ENCODE data around the gene HSD17B1. TPM values are rescaled to one million over a fixed set of nuclear protein-coding genes. Genes with fewer than 3 reads are reported as not detected.

The HSD17B1 gene
- total and polyA plus RNA-seq, 2 of the 13 experiments (the other 11 are each of a cell fraction or from before 2014, with no cell fraction given), result 0.54 to 0.93 TPM

GRCh38 chr17:42561897-42562387 lies 9.2 kb downstream of the HSD17B1 start, which contains the start of gene COASY (continued):
- TF ChIP-seq NFYC (CRISPR knock-in tag; IDR thresholded peaks at IDR 0.05) (no peak; the same call in 1 of the 2 replicates), FOXM1 (CRISPR knock-in tag; IDR thresholded peaks at IDR 0.05) (no peak), TEAD3 (CRISPR knock-in tag; optimal IDR thresholded peaks at IDR 0.05; ENCODE audit: borderline replicate concordance) (peak; percentile 79), ATRX (CRISPR knock-in tag; IDR thresholded peaks at IDR 0.05; ENCODE audit: borderline replicate concordance) (no peak; the same call in 1 of the 2 replicates), KLF15 (CRISPR knock-in tag; IDR thresholded peaks at IDR 0.05; ENCODE audit: borderline replicate concordance) (no peak), ZNF782 (CRISPR knock-in tag; IDR thresholded peaks at IDR 0.05; ENCODE audit: borderline replicate concordance) (no peak; the same call in 1 of the 2 replicates), PREB (CRISPR knock-in tag; IDR thresholded peaks at IDR 0.05) (no peak), CEBPB (IDR thresholded peaks at IDR 0.05; ENCODE audit: borderline replicate concordance, low read depth, low read length) (peak; percentile 32; the same call in 1 of the 2 replicates), SP4 (CRISPR knock-in tag; IDR thresholded peaks at IDR 0.05) (no peak; the same call in none of the 2 replicates), IRX3 (CRISPR knock-in tag; IDR thresholded peaks at IDR 0.05; ENCODE audit: borderline replicate concordance, low read depth) (no peak), PLRG1 (conservative IDR thresholded peaks at IDR 0.05) (no peak), KAT7 (CRISPR knock-in tag; IDR thresholded peaks at IDR 0.05; ENCODE audit: borderline replicate concordance) (peak; percentile 63; the same call in 1 of the 2 replicates), ETV6 (CRISPR knock-in tag; conservative IDR thresholded peaks at IDR 0.05) (peak; percentile 49), EEA1 (CRISPR knock-in tag; IDR thresholded peaks at IDR 0.05; ENCODE audit: borderline replicate concordance) (peak; percentile 64), ZNF225 (CRISPR knock-in tag; IDR thresholded peaks at IDR 0.05) (no peak; the same call in 1 of the 2 replicates), FOSL1 (CRISPR knock-in tag; IDR thresholded peaks at IDR 0.05; ENCODE audit: borderline replicate concordance) (no peak), DBP (CRISPR knock-in tag; IDR thresholded peaks at IDR 0.05; ENCODE audit: not compliant biosample characterization) (no peak)
- TF ChIP-seq, protein P1, sequence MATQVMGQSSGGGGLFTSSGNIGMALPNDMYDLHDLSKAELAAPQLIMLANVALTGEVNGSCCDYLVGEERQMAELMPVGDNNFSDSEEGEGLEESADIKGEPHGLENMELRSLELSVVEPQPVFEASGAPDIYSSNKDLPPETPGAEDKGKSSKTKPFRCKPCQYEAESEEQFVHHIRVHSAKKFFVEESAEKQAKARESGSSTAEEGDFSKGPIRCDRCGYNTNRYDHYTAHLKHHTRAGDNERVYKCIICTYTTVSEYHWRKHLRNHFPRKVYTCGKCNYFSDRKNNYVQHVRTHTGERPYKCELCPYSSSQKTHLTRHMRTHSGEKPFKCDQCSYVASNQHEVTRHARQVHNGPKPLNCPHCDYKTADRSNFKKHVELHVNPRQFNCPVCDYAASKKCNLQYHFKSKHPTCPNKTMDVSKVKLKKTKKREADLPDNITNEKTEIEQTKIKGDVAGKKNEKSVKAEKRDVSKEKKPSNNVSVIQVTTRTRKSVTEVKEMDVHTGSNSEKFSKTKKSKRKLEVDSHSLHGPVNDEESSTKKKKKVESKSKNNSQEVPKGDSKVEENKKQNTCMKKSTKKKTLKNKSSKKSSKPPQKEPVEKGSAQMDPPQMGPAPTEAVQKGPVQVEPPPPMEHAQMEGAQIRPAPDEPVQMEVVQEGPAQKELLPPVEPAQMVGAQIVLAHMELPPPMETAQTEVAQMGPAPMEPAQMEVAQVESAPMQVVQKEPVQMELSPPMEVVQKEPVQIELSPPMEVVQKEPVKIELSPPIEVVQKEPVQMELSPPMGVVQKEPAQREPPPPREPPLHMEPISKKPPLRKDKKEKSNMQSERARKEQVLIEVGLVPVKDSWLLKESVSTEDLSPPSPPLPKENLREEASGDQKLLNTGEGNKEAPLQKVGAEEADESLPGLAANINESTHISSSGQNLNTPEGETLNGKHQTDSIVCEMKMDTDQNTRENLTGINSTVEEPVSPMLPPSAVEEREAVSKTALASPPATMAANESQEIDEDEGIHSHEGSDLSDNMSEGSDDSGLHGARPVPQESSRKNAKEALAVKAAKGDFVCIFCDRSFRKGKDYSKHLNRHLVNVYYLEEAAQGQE (IDR thresholded peaks at IDR 0.05; ENCODE audit: borderline replicate concordance in 1 of 2, low read depth in 1 of 2, low read length in 2 of 2), result peak in 1 of 2 experiments; percentile 72; a peak in 2 of 4 replicates
- TF ChIP-seq, protein P2, sequence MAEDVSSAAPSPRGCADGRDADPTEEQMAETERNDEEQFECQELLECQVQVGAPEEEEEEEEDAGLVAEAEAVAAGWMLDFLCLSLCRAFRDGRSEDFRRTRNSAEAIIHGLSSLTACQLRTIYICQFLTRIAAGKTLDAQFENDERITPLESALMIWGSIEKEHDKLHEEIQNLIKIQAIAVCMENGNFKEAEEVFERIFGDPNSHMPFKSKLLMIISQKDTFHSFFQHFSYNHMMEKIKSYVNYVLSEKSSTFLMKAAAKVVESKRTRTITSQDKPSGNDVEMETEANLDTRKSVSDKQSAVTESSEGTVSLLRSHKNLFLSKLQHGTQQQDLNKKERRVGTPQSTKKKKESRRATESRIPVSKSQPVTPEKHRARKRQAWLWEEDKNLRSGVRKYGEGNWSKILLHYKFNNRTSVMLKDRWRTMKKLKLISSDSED (CRISPR knock-in tag; IDR thresholded peaks at IDR 0.05), result no peak
- TF ChIP-seq, protein P3, sequence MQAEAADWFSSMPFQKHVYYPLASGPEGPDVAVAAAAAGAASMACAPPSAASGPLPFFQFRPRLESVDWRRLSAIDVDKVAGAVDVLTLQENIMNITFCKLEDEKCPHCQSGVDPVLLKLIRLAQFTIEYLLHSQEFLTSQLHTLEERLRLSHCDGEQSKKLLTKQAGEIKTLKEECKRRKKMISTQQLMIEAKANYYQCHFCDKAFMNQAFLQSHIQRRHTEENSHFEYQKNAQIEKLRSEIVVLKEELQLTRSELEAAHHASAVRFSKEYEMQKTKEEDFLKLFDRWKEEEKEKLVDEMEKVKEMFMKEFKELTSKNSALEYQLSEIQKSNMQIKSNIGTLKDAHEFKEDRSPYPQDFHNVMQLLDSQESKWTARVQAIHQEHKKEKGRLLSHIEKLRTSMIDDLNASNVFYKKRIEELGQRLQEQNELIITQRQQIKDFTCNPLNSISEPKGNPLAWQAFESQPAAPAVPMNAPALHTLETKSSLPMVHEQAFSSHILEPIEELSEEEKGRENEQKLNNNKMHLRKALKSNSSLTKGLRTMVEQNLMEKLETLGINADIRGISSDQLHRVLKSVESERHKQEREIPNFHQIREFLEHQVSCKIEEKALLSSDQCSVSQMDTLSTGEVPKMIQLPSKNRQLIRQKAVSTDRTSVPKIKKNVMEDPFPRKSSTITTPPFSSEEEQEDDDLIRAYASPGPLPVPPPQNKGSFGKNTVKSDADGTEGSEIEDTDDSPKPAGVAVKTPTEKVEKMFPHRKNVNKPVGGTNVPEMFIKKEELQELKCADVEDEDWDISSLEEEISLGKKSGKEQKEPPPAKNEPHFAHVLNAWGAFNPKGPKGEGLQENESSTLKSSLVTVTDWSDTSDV (CRISPR knock-in tag; IDR thresholded peaks at IDR 0.05), result no peak
